Measurements from ENCODE around the gene MBP. TPM values are rescaled to one million over a fixed set of nuclear protein-coding genes. Genes with fewer than 3 reads are reported as not detected.

Gene MBP
- total and polyA plus RNA-seq, 2 of the 13 experiments (the other 11 are each of a cell fraction or from before 2014, with no cell fraction given) = 5.0 to 8.5 TPM

DNA sequence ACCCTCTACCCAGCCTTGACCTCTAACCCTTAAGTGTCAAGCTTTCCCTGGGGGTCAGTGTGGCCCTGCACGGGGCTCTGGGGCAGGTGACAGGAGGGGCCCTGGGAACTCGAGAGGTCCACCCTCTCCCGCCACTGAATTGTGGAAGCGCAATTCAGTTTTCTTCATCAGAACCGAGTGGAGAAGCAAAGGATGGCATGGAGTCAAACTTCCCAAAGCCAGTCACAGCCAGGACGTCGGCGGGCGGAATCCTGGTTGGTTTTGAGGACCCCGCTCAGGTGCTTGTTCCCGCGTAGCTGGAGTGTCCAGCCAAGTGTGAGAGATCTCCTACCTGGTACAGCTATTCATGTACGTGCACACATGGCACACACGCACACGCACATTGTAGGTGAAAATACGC, 62.0 kb downstream of the MBP start:
- Histone ChIP-seq H3K79me2 (ENCODE audit: insufficient read depth, low read length) (no peaks in the 10 kb centered on the region), H3K27me3 (ENCODE audit: control insufficient read depth in 1 of 2, insufficient read depth in 2 of 2, low read length in 2 of 2) (no peaks in the 10 kb centered on the region), H3K36me3 (replicated peaks in 1 of 2; ENCODE audit: control insufficient read depth in 1 of 2, insufficient read depth in 2 of 2, low read length in 2 of 2) (no peaks in the 10 kb centered on the region; a peak in 1 of 5 replicates), H3K9ac (ENCODE audit: insufficient read depth, low read depth, low read length) (no peak overlapping the region), H3K4me2 (ENCODE audit: low read depth, low read length) (no peak overlapping the region), H3K9me3 (ENCODE audit: low read length) (no peaks in the 10 kb centered on the region), H2AFZ (ENCODE audit: low read length) (no peak overlapping the region), H3K4me1 (ENCODE audit: insufficient read depth, low read length) (peaks cover 22% of the 10 kb centered on the region), H3K27ac (ENCODE audit: extremely low read length, insufficient read depth, low read length) (no peak overlapping the region), H4K20me1 (ENCODE audit: insufficient read depth, low read length) (no peaks in the 10 kb centered on the region), H3K4me3 (replicated peaks in 1 of 3; ENCODE audit: insufficient read depth in 1 of 3, low read depth in 2 of 3, low read length in 3 of 3) (no peak overlapping the region)
- WGBS (ENCODE audit: low lambda C conversion rate) = 87% methylated on average over 16 of the region's 16 CpGs
- CTCF ChIA-PET (ENCODE audit: low intra/inter-chr PET ratio, low total read pairs) = no interaction called here
- BruUV-seq (replicated peaks) = no TSS peak
- POLR2A ChIA-PET = no interaction called here
- no peak for FAIRE-seq
- TF ChIP-seq ZNF124 (CRISPR knock-in tag; IDR thresholded peaks at IDR 0.05) (no peak), ZNF276 (CRISPR knock-in tag; IDR thresholded peaks at IDR 0.05; ENCODE audit: low read depth) (no peak), ZNF121 (CRISPR knock-in tag; IDR thresholded peaks at IDR 0.05) (no peak), GATAD1 (CRISPR knock-in tag; IDR thresholded peaks at IDR 0.05) (no peak), MED1 (CRISPR knock-in tag; IDR thresholded peaks at IDR 0.05) (no peak), ZNF383 (CRISPR knock-in tag; IDR thresholded peaks at IDR 0.05; ENCODE audit: borderline replicate concordance) (no peak), BORCS8-MEF2B (CRISPR knock-in tag; IDR thresholded peaks at IDR 0.05) (no peak)
- ATAC-seq = no peak
- DNase-seq (ENCODE audit: low spot score) = no peak
- in situ Hi-C loops (cut with HindIII; ENCODE audit: extremely low pct_ligation_motif_present, low pct_unique_long_range_greater_than_20kb) = no loop called here
- intact Hi-C loops (cut with micrococcal nuclease; ENCODE audit: unreplicated experiment) = no loop called here

GRCh38 chr18:77069931-77070330, 62.7 kb downstream of the MBP start:
- ChIA-PET CTCF (ENCODE audit: low intra/inter-chr PET ratio, low total read pairs) (no interaction called here), POLR2A (no interaction called here)
- no peak for FAIRE-seq
- intact Hi-C loops (cut with micrococcal nuclease; ENCODE audit: unreplicated experiment) = no loop called here
- no peaks in the 10 kb centered on the region for H3K79me2 ChIP-seq (ENCODE audit: insufficient read depth, low read length)
- peaks cover 22% of the 10 kb centered on the region for H3K4me1 ChIP-seq (ENCODE audit: insufficient read depth, low read length)
- 94% methylated on average over 13 of the region's 13 CpGs for WGBS (ENCODE audit: low lambda C conversion rate)
- H2AFZ ChIP-seq (ENCODE audit: low read length) = no peak overlapping the region
- H4K20me1 ChIP-seq (ENCODE audit: insufficient read depth, low read length) = no peaks in the 10 kb centered on the region
- no TSS peak for BruUV-seq (replicated peaks)
- no peaks in the 10 kb centered on the region for H3K9me3 ChIP-seq (ENCODE audit: low read length)
- H3K36me3 ChIP-seq (replicated peaks in 1 of 2; ENCODE audit: control insufficient read depth in 1 of 2, insufficient read depth in 2 of 2, low read length in 2 of 2) = no peaks in the 10 kb centered on the region; a peak in 1 of 5 replicates
- no peak for DNase-seq (ENCODE audit: low spot score)
- H3K27ac ChIP-seq (ENCODE audit: extremely low read length, insufficient read depth, low read length) = no peak overlapping the region
- no peak overlapping the region for H3K9ac ChIP-seq (ENCODE audit: insufficient read depth, low read depth, low read length)
- H3K27me3 ChIP-seq (ENCODE audit: control insufficient read depth in 1 of 2, insufficient read depth in 2 of 2, low read length in 2 of 2) = no peaks in the 10 kb centered on the region
- in situ Hi-C loops (cut with HindIII; ENCODE audit: extremely low pct_ligation_motif_present, low pct_unique_long_range_greater_than_20kb) = no loop called here
- no peak for ATAC-seq
- H3K4me3 ChIP-seq (replicated peaks in 1 of 3; ENCODE audit: insufficient read depth in 1 of 3, low read depth in 2 of 3, low read length in 3 of 3) = no peak overlapping the region
- H3K4me2 ChIP-seq (ENCODE audit: low read depth, low read length) = no peak overlapping the region
- TF ChIP-seq HCFC1 (IDR thresholded peaks at IDR 0.05; ENCODE audit: low read depth, low read length) (no peak), ZNF136 (CRISPR knock-in tag; IDR thresholded peaks at IDR 0.05; ENCODE audit: low read depth) (no peak), WIZ (CRISPR knock-in tag; IDR thresholded peaks at IDR 0.05) (no peak), NRL (CRISPR knock-in tag; IDR thresholded peaks at IDR 0.05; ENCODE audit: borderline replicate concordance) (no peak), DMAP1 (CRISPR knock-in tag; IDR thresholded peaks at IDR 0.05) (no peak), ATRX (CRISPR knock-in tag; IDR thresholded peaks at IDR 0.05; ENCODE audit: borderline replicate concordance) (no peak), ZNF530 (CRISPR knock-in tag; IDR thresholded peaks at IDR 0.05; ENCODE audit: low read depth) (no peak), ZNF205 (CRISPR knock-in tag; IDR thresholded peaks at IDR 0.05) (no peak), ZNF782 (CRISPR knock-in tag; IDR thresholded peaks at IDR 0.05; ENCODE audit: borderline replicate concordance) (no peak), ZNF10 (CRISPR knock-in tag; IDR thresholded peaks at IDR 0.05; ENCODE audit: borderline replicate concordance, low read depth) (no peak), NFIC (IDR thresholded peaks at IDR 0.05; ENCODE audit: low read length) (no peak), BCL6 (CRISPR knock-in tag; IDR thresholded peaks at IDR 0.05) (no peak)
- TF ChIP-seq, protein P1, sequence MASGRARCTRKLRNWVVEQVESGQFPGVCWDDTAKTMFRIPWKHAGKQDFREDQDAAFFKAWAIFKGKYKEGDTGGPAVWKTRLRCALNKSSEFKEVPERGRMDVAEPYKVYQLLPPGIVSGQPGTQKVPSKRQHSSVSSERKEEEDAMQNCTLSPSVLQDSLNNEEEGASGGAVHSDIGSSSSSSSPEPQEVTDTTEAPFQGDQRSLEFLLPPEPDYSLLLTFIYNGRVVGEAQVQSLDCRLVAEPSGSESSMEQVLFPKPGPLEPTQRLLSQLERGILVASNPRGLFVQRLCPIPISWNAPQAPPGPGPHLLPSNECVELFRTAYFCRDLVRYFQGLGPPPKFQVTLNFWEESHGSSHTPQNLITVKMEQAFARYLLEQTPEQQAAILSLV (CRISPR knock-in tag; IDR thresholded peaks at IDR 0.05; ENCODE audit: borderline replicate concordance) = no peak

Data from HepG2 (cell line).